BJ (cell line): Measurements from ENCODE around the gene HSD17B8. TPM values are rescaled to one million over a fixed set of nuclear protein-coding genes. Genes with fewer than 3 reads are reported as not detected.

ENCODE experiments used
- CTCF ChIA-PET: fragments of 350-600 bp; formaldehyde crosslinking; extraction: SDS; loops from one replicate; lab custom pipeline; 2021; ENCODE audit warnings: antibody characterized with exemption, inconsistent platforms; lab: Yijun Ruan, JAX
- POLR2A ChIA-PET: fragments of 300-600 bp; sonication (Branson Sonifier 250); formaldehyde crosslinking; extraction: SDS; loops from one replicate; lab custom pipeline; 2021; ENCODE audit warnings: antibody characterized with exemption; lab: Charles Lee
- DNase-seq: peaks from one replicate; pipeline ENCODE4 v3.0.0-alpha.2; 2011; ENCODE audit warnings: low read depth
- H3K27me3 ChIP-seq: 2 replicates; pipeline ENCODE4 v1.6.0; 2011; ENCODE audit warnings: low read length; ENCODE audit not compliant: control insufficient read depth, insufficient read depth
- H3K36me3 ChIP-seq: 2 replicates; pipeline ENCODE4 v1.5.1; 2011; ENCODE audit warnings: low read length; ENCODE audit not compliant: control insufficient read depth, insufficient read depth
- H3K4me3 ChIP-seq: 2 replicates; pipeline ENCODE4 v1.5.1; 2011; ENCODE audit warnings: low read depth, mild to moderate bottlenecking, control low read depth, low read length
- CTCF ChIP-seq: IDR thresholded peaks from 2 replicates; pipeline ENCODE4 v1.5.1; 2011; ENCODE audit warnings: low read depth, mild to moderate bottlenecking, control low read depth, inconsistent platforms, low read length, moderate library complexity; ENCODE audit not compliant: insufficient read depth
- polyA plus RNA-seq: library from polyadenylated mRNA; depleted of rRNA; stranded (reverse); fragments of >200 nt; gene quantifications from 2 replicates; pipeline ENCODE4 v1.2.3, GENCODE V29; 2011

HSD17B8 gene
- polyA plus RNA-seq, 1 experiment, result 3.4 TPM

- Histone ChIP-seq H3K36me3 (peaks cover 29% of the 10 kb centered on the region), H3K4me3 (peak overlapping the region; percentile 84), H3K27me3 (no peaks in the 10 kb centered on the region)
- TF ChIP-seq CTCF, result no peak
- DNase-seq, result no peak
- ChIA-PET CTCF (interaction anchor here (2.2 to 3.1 kb wide), 2 partner anchors 9 to 41 kb away, joined by 11 to 20 read pairs; no protein-coding TSS in a partner anchor), POLR2A (no interaction called here)
These were observed 2.6 kb downstream of the HSD17B8 start for GRCh38 chr6:33206864-33207551.

GRCh38 chr6:33207552-33208090, 3.2 kb downstream of the HSD17B8 start:
- ChIA-PET POLR2A (interaction anchor here (0.7 kb wide), 1 partner anchor 238 kb away, joined by 20 read pairs; no protein-coding TSS in a partner anchor), CTCF (interaction anchor here (2.2 to 3.1 kb wide), 3 partner anchors 10 to 40 kb away, joined by 7 to 20 read pairs (median 11); no protein-coding TSS in a partner anchor)
- Histone ChIP-seq H3K27me3 (no peaks in the 10 kb centered on the region), H3K4me3 (peak overlapping the region; percentile 84), H3K36me3 (peaks cover 24% of the 10 kb centered on the region)
- DNase-seq, result no peak
- no peak for TF ChIP-seq CTCF

- no peaks in the 10 kb centered on the region for H3K27me3 ChIP-seq
- H3K4me3 ChIP-seq, result peak within 1 kb of the TSS; percentile 84
- no peak for TF ChIP-seq CTCF
- ChIA-PET POLR2A (interaction anchor here (0.6 to 0.9 kb wide), 3 partner anchors 11 to 239 kb away, joined by 12 to 26 read pairs (median 20); no protein-coding TSS in a partner anchor), CTCF (interaction anchor here (0.6 to 3.1 kb wide), 4 partner anchors 10 to 339 kb away, joined by 3 to 20 read pairs (median 9); no protein-coding TSS in a partner anchor)
- DNase-seq, result no peak
- H3K36me3 ChIP-seq, result peaks cover 20% of the 10 kb centered on the region
These were observed 3.9 kb downstream of the HSD17B8 start, which contains the start of gene RING1 for GRCh38 chr6:33208091-33208967. Gene RING1 (plus strand): TSS chr6:33208500. CDS start chr6:33208823, 323 bp downstream.

GRCh38 chr6:33209856-33210255, 5.4 kb downstream of the HSD17B8 start:
- CTCF ChIA-PET, result interaction anchor here (1.1 to 3.1 kb wide), 3 partner anchors 9 to 38 kb away, joined by 3 to 20 read pairs (median 7); no protein-coding TSS in a partner anchor
- Histone ChIP-seq H3K36me3 (peaks cover 12% of the 10 kb centered on the region), H3K27me3 (no peaks in the 10 kb centered on the region), H3K4me3 (no peak overlapping the region)
- DNase-seq, result no peak
- TF ChIP-seq CTCF, result no peak
- POLR2A ChIA-PET, result no interaction called here
